CD4-positive, alpha-beta memory T cell (primary cell): ENCODE results near the gene TNNT1. TPM values are rescaled to one million over a fixed set of nuclear protein-coding genes. Genes with fewer than 3 reads are reported as not detected.

ENCODE experiments used
- CTCF ChIA-PET: fragments of 350-600 bp; sonication (Branson Sonifier 250); formaldehyde crosslinking; loops from one replicate; lab custom pipeline; 2021; ENCODE audit warnings: inconsistent platforms; ENCODE audit not compliant: partially characterized antibody; lab: Charles Lee
- POLR2A ChIA-PET: fragments of 350-600 bp; sonication (Branson Sonifier 250); formaldehyde crosslinking; loops from one replicate; lab custom pipeline; 2021; ENCODE audit not compliant: partially characterized antibody; lab: Charles Lee
- DNase-seq, 5 donors: peaks; one replicate each; pipeline versions ENCODE4 v3.0.0 to v3.0.0-alpha.2; 2020 to 2022; ENCODE audit warnings: mixed read lengths in 1 of 5
- H3K27ac ChIP-seq: one replicate; pipeline ENCODE4 v1.7.0; 2013; ENCODE audit warnings: low read depth, low read length
- H3K27me3 ChIP-seq: 2 replicates; pipeline ENCODE4 v1.7.0; 2013; ENCODE audit warnings: mild to moderate bottlenecking, low read length, moderate library complexity; ENCODE audit not compliant: insufficient read depth
- H3K36me3 ChIP-seq: 2 replicates; pipeline ENCODE4 v1.7.0; 2013; ENCODE audit warnings: mild to moderate bottlenecking, low read length, moderate library complexity; ENCODE audit not compliant: insufficient read depth
- H3K4me1 ChIP-seq: 2 replicates; pipeline ENCODE4 v1.7.0; 2013; ENCODE audit warnings: mild to moderate bottlenecking, low read length, moderate library complexity; ENCODE audit not compliant: insufficient read depth
- H3K4me3 ChIP-seq, 2 donors: one replicate each; pipeline ENCODE4 v1.7.0; 2013; ENCODE audit warnings: low read length in 2 of 2, mild to moderate bottlenecking in 1 of 2
- H3K9me3 ChIP-seq, 2 donors: one replicate each; pipeline ENCODE4 v1.7.0; 2013; ENCODE audit warnings: low read length in 2 of 2, control low read depth in 1 of 2; ENCODE audit not compliant: control insufficient read depth in 1 of 2
- H3K27ac Mint-ChIP-seq, 7 donors: one replicate each; pipeline ENCODE4 v1.8.0; 2020 to 2021; ENCODE audit warnings: mixed read lengths in 7 of 7, mild to moderate bottlenecking in 6 of 7, inconsistent platforms in 3 of 7, moderate library complexity in 3 of 7
- H3K27me3 Mint-ChIP-seq, 2 donors: one replicate each; pipeline ENCODE4 v1.8.0; 2020 to 2021; ENCODE audit warnings: mixed read lengths in 2 of 2
- H3K36me3 Mint-ChIP-seq, 2 donors: one replicate each; pipeline ENCODE4 v1.8.0; 2020 to 2021; ENCODE audit warnings: mixed read lengths in 2 of 2, inconsistent platforms in 1 of 2, mild to moderate bottlenecking in 1 of 2
- H3K4me1 Mint-ChIP-seq, 4 donors: one replicate each; pipeline ENCODE4 v1.8.0; 2020 to 2021; ENCODE audit warnings: mixed read lengths in 4 of 4, mild to moderate bottlenecking in 1 of 4
- H3K4me3 Mint-ChIP-seq, 8 donors: one replicate each; pipeline ENCODE4 v1.8.0; 2020 to 2021; ENCODE audit warnings: mixed read lengths in 8 of 8, mild to moderate bottlenecking in 7 of 8, moderate library complexity in 6 of 8, inconsistent platforms in 3 of 8
- H3K9me3 Mint-ChIP-seq, 8 donors: one replicate each; pipeline ENCODE4 v1.8.0; 2020 to 2021; ENCODE audit warnings: mixed read lengths in 8 of 8, mild to moderate bottlenecking in 5 of 8, inconsistent platforms in 3 of 8, moderate library complexity in 1 of 8
- intact Hi-C: fragments of 100-400 bp; cut with micrococcal nuclease; formaldehyde crosslinking; loops from one replicate; pipeline ENCODE4 v1.15.1; 2023
- polyA plus RNA-seq, 2 donors: library from polyadenylated mRNA; unstranded; fragments of 300-500 nt; fragmentation: Illumina TruSeq; gene quantifications; one replicate each; pipeline ENCODE4 v1.2.3, GENCODE V29; 2021
- total RNA-seq, 2 experiments: library from RNA; stranded (reverse); gene quantifications; one replicate each; pipeline ENCODE4 v1.2.3, GENCODE V29; 2021

The TNNT1 gene
- total and polyA plus RNA-seq, 4 experiments from 2014 or later: not detected

DNA sequence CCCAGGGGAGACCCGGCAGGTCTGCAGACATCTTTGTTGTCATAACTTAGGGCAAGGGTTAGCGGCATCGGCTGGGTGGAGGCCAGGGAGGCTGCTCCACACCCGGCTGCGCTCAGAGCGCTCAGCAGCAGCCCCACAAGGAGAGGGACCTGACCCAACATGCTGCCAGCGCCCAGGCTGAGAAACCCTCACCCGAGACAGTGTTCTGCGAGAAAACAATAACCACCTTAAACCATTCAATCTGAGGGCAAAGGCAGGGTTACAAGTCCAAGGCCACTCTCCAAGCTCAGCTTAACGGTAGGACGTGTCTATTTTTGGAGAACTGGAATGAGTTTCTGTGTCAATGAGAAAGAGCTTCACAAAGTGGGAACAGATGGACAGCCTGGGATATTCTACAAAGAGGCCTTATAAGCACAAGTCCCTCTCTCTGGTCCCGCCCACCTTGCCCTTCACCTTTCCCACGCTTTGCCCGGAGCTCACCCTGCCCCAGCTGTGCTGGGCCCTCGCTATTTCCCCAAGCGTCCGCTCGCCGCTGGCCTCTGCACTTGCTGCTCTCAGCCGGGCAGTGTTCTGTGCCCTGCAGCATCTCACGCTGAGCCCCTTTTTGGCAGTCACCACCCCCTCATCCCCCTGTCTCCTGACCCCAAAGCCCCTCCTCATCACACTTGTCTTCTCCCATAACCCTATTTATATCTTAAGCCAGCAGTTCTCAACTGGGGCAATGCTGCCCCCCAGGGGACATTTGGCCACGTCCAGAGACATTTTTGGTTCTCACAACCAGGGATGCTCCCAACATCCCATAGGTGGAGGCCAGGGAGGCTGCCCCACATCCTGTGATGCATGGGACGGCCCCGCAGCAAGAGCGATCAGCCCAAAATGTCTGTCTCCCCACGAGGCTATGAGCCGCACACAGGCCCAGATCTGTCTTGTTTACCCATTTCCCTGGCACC is 49.2 kb downstream of the TNNT1 start:
- intact Hi-C loops: no loop called here
- no peak for DNase-seq
- no peaks in the 10 kb centered on the region for H3K9me3 ChIP-seq
- H3K27me3 ChIP-seq: no peaks in the 10 kb centered on the region
- Mint-ChIP-seq H3K9me3 (peaks cover 0 to 2% (median 0%) of the 10 kb centered on the region in 8 donors), H3K36me3 (peaks cover 26 to 27% of the 10 kb centered on the region in 2 donors), H3K4me1 (peaks cover 0 to 2% (median 0%) of the 10 kb centered on the region in 4 donors), H3K27ac (no peak overlapping the region), H3K27me3 (no peaks in the 10 kb centered on the region), H3K4me3 (no peak overlapping the region)
- ChIA-PET CTCF (interaction anchor here (1.0 to 2.2 kb wide), 2 partner anchors 11 to 404 kb away, joined by 3 to 9 read pairs; no protein-coding TSS in a partner anchor), POLR2A (no interaction called here)
- no peak overlapping the region for H3K27ac ChIP-seq
- peaks cover 18% of the 10 kb centered on the region for H3K36me3 ChIP-seq
- no peaks in the 10 kb centered on the region for H3K4me1 ChIP-seq
- no peak overlapping the region for H3K4me3 ChIP-seq

DNA sequence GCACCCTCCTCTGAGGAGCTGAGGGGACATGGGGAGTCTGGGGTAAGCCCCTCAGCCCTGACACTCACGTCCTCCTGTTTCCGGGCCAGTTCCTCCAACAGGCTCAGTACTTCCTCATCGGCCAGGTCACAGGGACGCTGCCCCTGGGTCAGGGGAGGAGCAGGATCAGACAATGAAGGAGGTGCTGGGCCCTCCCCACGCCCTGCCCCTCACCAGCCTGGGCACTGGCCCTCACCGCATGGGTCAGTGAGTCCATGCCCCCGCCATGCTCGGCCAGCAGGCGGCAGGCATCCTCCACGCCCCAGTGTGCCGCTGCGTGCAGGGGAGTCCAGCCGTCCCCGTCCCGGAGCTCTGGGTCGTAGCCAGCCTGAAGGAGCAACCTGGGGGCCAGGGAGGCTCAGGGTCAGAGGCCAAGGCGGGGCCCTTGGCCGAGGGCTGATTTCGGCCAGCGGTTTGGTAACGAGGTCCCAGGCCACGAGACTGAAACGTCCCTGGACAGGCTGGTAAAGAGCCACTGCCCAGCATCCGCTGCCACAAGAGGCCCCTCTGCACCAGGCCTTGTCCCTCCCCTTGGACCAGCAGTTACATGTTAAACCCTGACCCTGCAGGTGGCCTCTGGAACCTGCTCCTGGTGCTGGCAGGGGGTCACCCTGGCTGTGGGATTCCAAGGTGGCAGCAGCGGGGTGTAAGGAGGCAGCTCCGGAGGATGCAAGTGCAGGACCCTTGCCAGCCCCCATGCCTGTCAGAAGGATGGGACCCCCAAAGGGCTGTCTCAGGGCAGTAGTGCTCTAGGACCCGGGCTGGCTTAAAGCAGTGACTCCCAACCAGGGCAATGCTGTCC is 50.1 kb downstream of the TNNT1 start:
- Histone ChIP-seq H3K4me3 (no peak overlapping the region), H3K9me3 (no peaks in the 10 kb centered on the region), H3K4me1 (no peaks in the 10 kb centered on the region), H3K27me3 (no peaks in the 10 kb centered on the region), H3K27ac (no peak overlapping the region), H3K36me3 (peaks cover 24% of the 10 kb centered on the region)
- Mint-ChIP-seq H3K27ac (no peak overlapping the region), H3K4me1 (peaks cover 0 to 2% (median 0%) of the 10 kb centered on the region in 4 donors), H3K27me3 (no peaks in the 10 kb centered on the region), H3K36me3 (peaks cover 29% of the 10 kb centered on the region in 2 donors), H3K9me3 (peaks cover 0 to 2% (median 0%) of the 10 kb centered on the region in 8 donors), H3K4me3 (no peak overlapping the region)
- intact Hi-C loops: no loop called here
- CTCF ChIA-PET: interaction anchor here (1.0 to 2.2 kb wide), 2 partner anchors 10 to 405 kb away, joined by 3 to 9 read pairs; no protein-coding TSS in a partner anchor
- POLR2A ChIA-PET: interaction anchor here (1.5 kb wide), 1 partner anchor 10 kb away, joined by 4 read pairs; no protein-coding TSS in a partner anchor
- peak in 1 of 5 donors; percentile 12 for DNase-seq

DNA sequence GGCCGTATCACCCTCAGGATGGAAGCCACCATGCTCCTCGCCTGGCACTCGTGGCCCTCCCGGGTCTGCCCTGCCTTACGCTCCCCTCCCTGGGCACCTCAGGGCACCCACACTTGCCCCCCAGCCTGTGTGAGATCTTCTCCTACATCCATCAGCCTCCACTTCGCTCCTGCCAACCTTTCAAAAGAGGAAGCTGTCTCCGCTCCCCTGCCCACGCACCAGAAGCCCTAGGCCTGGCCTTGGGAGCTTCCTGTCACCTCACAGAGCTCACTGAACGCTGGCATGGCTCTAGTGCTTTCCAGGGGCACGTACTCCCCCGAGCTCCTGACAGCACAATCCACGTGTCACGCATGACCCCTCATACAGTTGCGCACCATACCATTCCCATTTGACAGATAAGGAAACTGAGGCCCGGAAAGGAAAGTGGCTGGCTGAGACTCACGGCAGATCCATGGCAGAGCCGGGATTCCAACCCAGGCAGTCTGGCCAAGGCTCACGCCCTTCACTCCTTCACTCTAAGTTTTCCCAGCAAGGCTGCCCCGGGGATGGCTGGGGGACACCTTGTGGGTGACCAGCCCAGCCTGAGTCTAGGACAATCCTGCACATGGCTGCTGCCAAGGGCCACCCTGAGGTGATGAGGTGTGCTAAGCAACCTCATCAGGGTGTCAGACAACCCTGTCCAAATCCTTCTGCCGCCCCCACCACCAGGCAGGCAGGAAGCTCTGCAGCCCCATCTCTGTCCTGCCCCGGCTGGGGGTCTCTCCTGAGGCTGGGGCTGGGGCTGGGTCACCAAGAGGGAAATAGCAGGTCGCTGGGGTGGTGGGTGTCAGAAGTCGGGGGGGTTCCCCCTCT is 50.9 kb downstream of the TNNT1 start:
- peaks cover 24 to 25% of the 10 kb centered on the region in 2 donors for H3K36me3 Mint-ChIP-seq
- H3K4me1 Mint-ChIP-seq: peaks cover 0 to 2% (median 0%) of the 10 kb centered on the region in 4 donors
- peaks cover 0 to 2% (median 0%) of the 10 kb centered on the region in 8 donors for H3K9me3 Mint-ChIP-seq
- POLR2A ChIA-PET: interaction anchor here (1.5 kb wide), 1 partner anchor 9 kb away, joined by 4 read pairs; no protein-coding TSS in a partner anchor
- intact Hi-C loops: no loop called here
- CTCF ChIA-PET: no interaction called here
- no peak overlapping the region for H3K27ac Mint-ChIP-seq
- Histone ChIP-seq H3K4me3 (no peak overlapping the region), H3K27ac (no peak overlapping the region), H3K36me3 (peaks cover 19% of the 10 kb centered on the region), H3K9me3 (no peaks in the 10 kb centered on the region), H3K4me1 (no peaks in the 10 kb centered on the region), H3K27me3 (no peaks in the 10 kb centered on the region)
- H3K27me3 Mint-ChIP-seq: no peaks in the 10 kb centered on the region
- peak in 1 of 5 donors; percentile 13 for DNase-seq
- H3K4me3 Mint-ChIP-seq: no peak overlapping the region

- Histone ChIP-seq H3K27me3 (no peaks in the 10 kb centered on the region), H3K36me3 (peaks cover 11% of the 10 kb centered on the region), H3K4me1 (no peaks in the 10 kb centered on the region), H3K9me3 (no peaks in the 10 kb centered on the region), H3K27ac (no peak overlapping the region), H3K4me3 (no peak overlapping the region)
- intact Hi-C loops: no loop called here
- Mint-ChIP-seq H3K9me3 (peaks cover 0 to 2% (median 0%) of the 10 kb centered on the region in 8 donors), H3K4me1 (peaks cover 0 to 2% (median 0%) of the 10 kb centered on the region in 4 donors), H3K36me3 (peaks cover 10 to 14% of the 10 kb centered on the region in 2 donors), H3K27ac (no peak overlapping the region), H3K27me3 (no peaks in the 10 kb centered on the region), H3K4me3 (no peak overlapping the region)
- peak in 1 of 5 donors; percentile 1 for DNase-seq
- CTCF ChIA-PET: no interaction called here
- POLR2A ChIA-PET: no interaction called here
Measured at GRCh38 chr19:55096061-55096701, 52.8 kb downstream of the TNNT1 start.

- Mint-ChIP-seq H3K36me3 (peaks cover 15 to 16% of the 10 kb centered on the region in 2 donors), H3K27me3 (no peaks in the 10 kb centered on the region), H3K4me3 (no peak overlapping the region), H3K4me1 (peaks cover 0 to 2% (median 0%) of the 10 kb centered on the region in 4 donors), H3K27ac (no peak overlapping the region), H3K9me3 (peaks cover 0 to 2% (median 0%) of the 10 kb centered on the region in 8 donors)
- no peaks in the 10 kb centered on the region for H3K9me3 ChIP-seq
- no peak overlapping the region for H3K4me3 ChIP-seq
- no peak overlapping the region for H3K27ac ChIP-seq
- H3K27me3 ChIP-seq: no peaks in the 10 kb centered on the region
- intact Hi-C loops: no loop called here
- POLR2A ChIA-PET: no interaction called here
- no peaks in the 10 kb centered on the region for H3K4me1 ChIP-seq
- peaks cover 11% of the 10 kb centered on the region for H3K36me3 ChIP-seq
- peak in 1 of 5 donors; percentile 16 for DNase-seq
- CTCF ChIA-PET: no interaction called here
Measured at GRCh38 chr19:55095260-55096060, 53.5 kb downstream of the TNNT1 start.
